Trophoblast cell (in vitro differentiated cells and primary cell): ENCODE results near the gene OR4D11. TPM values are rescaled to one million over a fixed set of nuclear protein-coding genes. Genes with fewer than 3 reads are reported as not detected.

Experiments
- DNase-seq, 2 donors: peaks; one replicate each; pipeline ENCODE4 v3.0.0-alpha.2; 2016
- H2AFZ ChIP-seq: 2 replicates; pipeline ENCODE4 v1.6.1; 2013; ENCODE audit warnings: low read length, moderate library complexity, mild to moderate bottlenecking; ENCODE audit not compliant: insufficient read depth, poor library complexity
- H2AK5ac ChIP-seq: 2 replicates; pipeline ENCODE4 v1.6.1; 2013; ENCODE audit warnings: mild to moderate bottlenecking, low read length
- H2BK120ac ChIP-seq: 2 replicates; pipeline ENCODE4 v1.6.1; 2013; ENCODE audit warnings: low read length, mild to moderate bottlenecking, moderate library complexity; ENCODE audit not compliant: insufficient read depth, poor library complexity
- H2BK12ac ChIP-seq: 2 replicates; pipeline ENCODE4 v1.6.1; 2013; ENCODE audit warnings: mild to moderate bottlenecking, low read length, moderate library complexity
- H2BK5ac ChIP-seq: 2 replicates; pipeline ENCODE4 v1.6.1; 2013; ENCODE audit warnings: low read length, low read depth, moderate library complexity, mild to moderate bottlenecking; ENCODE audit not compliant: poor library complexity
- H3K14ac ChIP-seq: 2 replicates; pipeline ENCODE4 v1.6.1; 2013; ENCODE audit warnings: mild to moderate bottlenecking, low read length
- H3K18ac ChIP-seq: 2 replicates; pipeline ENCODE4 v1.6.1; 2013; ENCODE audit warnings: mild to moderate bottlenecking, low read length
- H3K23ac ChIP-seq: 2 replicates; pipeline ENCODE4 v1.6.1; 2013; ENCODE audit warnings: low read length
- H3K27ac ChIP-seq: 2 replicates; pipeline ENCODE4 v1.5.1; 2013; ENCODE audit warnings: low read depth, mild to moderate bottlenecking, inconsistent platforms, low read length, moderate library complexity
- H3K27me3 ChIP-seq: 2 replicates; pipeline ENCODE4 v1.6.1; 2013; ENCODE audit warnings: inconsistent platforms, mild to moderate bottlenecking, low read length, moderate library complexity; ENCODE audit not compliant: insufficient read depth
- H3K36me3 ChIP-seq, 2 experiments: 1 replicate in 1 of 2; 2 replicates in 1 of 2; pipeline ENCODE4 v1.6.1; 2013; ENCODE audit warnings: low read length in 2 of 2, mild to moderate bottlenecking in 2 of 2, moderate library complexity in 1 of 2; ENCODE audit not compliant: insufficient read depth in 2 of 2, control insufficient read depth in 1 of 2
- H3K4ac ChIP-seq: 2 replicates; pipeline ENCODE4 v1.6.1; 2013; ENCODE audit warnings: low read depth, mild to moderate bottlenecking, low read length, moderate library complexity
- H3K4me1 ChIP-seq, 2 experiments: 1 replicate in 1 of 2; 2 replicates in 1 of 2; pipeline ENCODE4 v1.6.1; 2013; ENCODE audit warnings: low read length in 2 of 2, mild to moderate bottlenecking in 2 of 2, moderate library complexity in 1 of 2; ENCODE audit not compliant: insufficient read depth in 2 of 2, control insufficient read depth in 1 of 2
- H3K4me2 ChIP-seq: 2 replicates; pipeline ENCODE4 v1.6.1; 2013; ENCODE audit warnings: inconsistent platforms, mild to moderate bottlenecking, low read length, moderate library complexity
- H3K4me3 ChIP-seq: 2 replicates; pipeline ENCODE4 v1.5.1; 2013; ENCODE audit warnings: mild to moderate bottlenecking, low read depth, low read length, inconsistent platforms
- H3K79me1 ChIP-seq: one replicate; pipeline ENCODE4 v1.6.1; 2013; ENCODE audit warnings: low read length
- H3K79me2 ChIP-seq: 2 replicates; pipeline ENCODE4 v1.6.1; 2013; ENCODE audit warnings: low read length, mild to moderate bottlenecking; ENCODE audit not compliant: control insufficient read depth, insufficient read depth, poor library complexity
- H3K9ac ChIP-seq: 2 replicates; pipeline ENCODE4 v1.6.1; 2013; ENCODE audit warnings: mild to moderate bottlenecking, low read length
- H3K9me3 ChIP-seq: 2 replicates; pipeline ENCODE4 v1.6.1; 2013; ENCODE audit warnings: low read depth, mild to moderate bottlenecking, control low read depth, inconsistent platforms, low read length; ENCODE audit not compliant: insufficient read depth
- H4K12ac ChIP-seq: 2 replicates; pipeline ENCODE4 v1.6.1; 2013; ENCODE audit warnings: low read depth, mild to moderate bottlenecking, low read length, moderate library complexity
- H4K8ac ChIP-seq: 2 replicates; pipeline ENCODE4 v1.6.1; 2013; ENCODE audit warnings: low read depth, mild to moderate bottlenecking, low read length, moderate library complexity
- H4K91ac ChIP-seq: one replicate; pipeline ENCODE4 v1.6.1; 2013; ENCODE audit warnings: low read depth, mild to moderate bottlenecking, low read length, moderate library complexity
- WGBS: extraction: QIAGEN DNeasy Blood & Tissue Kit; methylation state at CpG from one replicate; pipeline ENCODE4 v1.1.7; 2013; ENCODE audit warnings: missing lambda C conversion rate; ENCODE audit not compliant: insufficient read length, insufficient coverage; ENCODE audit errors: extremely low coverage; 5-methylcytosine and 5-hydroxymethylcytosine counted together
- polyA plus RNA-seq: library from polyadenylated mRNA; stranded (reverse); fragments of 200-250 nt; gene quantifications from 2 replicates; pipeline ENCODE4 v1.2.3, GENCODE V29; 2013

Gene OR4D11
- not detected in 2 replicates for polyA plus RNA-seq

DNA sequence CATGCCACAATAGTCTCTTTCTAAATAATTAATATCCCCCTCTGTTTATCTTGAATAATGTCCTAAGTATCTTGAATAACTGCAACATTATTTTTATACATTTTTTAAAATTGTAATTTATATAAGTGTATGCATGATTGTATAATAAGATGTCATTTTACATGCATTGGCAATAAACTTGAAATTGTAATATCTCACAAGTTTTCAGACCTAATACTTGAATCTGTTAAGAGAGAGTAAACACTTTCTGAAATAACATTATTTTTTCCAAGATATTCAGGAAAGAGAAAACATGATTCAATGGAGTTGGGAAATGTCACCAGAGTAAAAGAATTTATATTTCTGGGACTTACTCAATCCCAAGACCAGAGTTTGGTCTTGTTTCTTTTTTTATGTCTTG is at the start of gene OR4D11:
TSS of gene OR4D11 (plus strand) at position 301 of the 400 bp plus-strand sequence. CDS start at position 301, 0 bp downstream.
- H2BK5ac ChIP-seq, result no peak within 1 kb of the TSS
- no peak within 1 kb of the TSS for H3K9ac ChIP-seq
- no peaks in the 10 kb centered on the region for H3K36me3 ChIP-seq
- no peak within 1 kb of the TSS for H3K4me3 ChIP-seq
- H3K27me3 ChIP-seq, result no peaks in the 10 kb centered on the region
- no peak within 1 kb of the TSS for H4K91ac ChIP-seq
- no peak within 1 kb of the TSS for H3K4me2 ChIP-seq
- H2BK12ac ChIP-seq, result no peak within 1 kb of the TSS
- H4K12ac ChIP-seq, result no peak within 1 kb of the TSS
- no peaks in the 10 kb centered on the region for H3K4me1 ChIP-seq
- no peak within 1 kb of the TSS for H2AFZ ChIP-seq
- no peaks in the 10 kb centered on the region for H3K9me3 ChIP-seq
- H3K4ac ChIP-seq, result no peak within 1 kb of the TSS
- no peak within 1 kb of the TSS for H3K23ac ChIP-seq
- no peak within 1 kb of the TSS for H2BK120ac ChIP-seq
- no peaks in the 10 kb centered on the region for H3K79me2 ChIP-seq
- H3K14ac ChIP-seq, result no peak within 1 kb of the TSS
- DNase-seq, result no peak
- no peak within 1 kb of the TSS for H2AK5ac ChIP-seq
- H4K8ac ChIP-seq, result no peak within 1 kb of the TSS
- no peak within 1 kb of the TSS for H3K27ac ChIP-seq
- no peaks in the 10 kb centered on the region for H3K79me1 ChIP-seq
- H3K18ac ChIP-seq, result no peak within 1 kb of the TSS

DNA sequence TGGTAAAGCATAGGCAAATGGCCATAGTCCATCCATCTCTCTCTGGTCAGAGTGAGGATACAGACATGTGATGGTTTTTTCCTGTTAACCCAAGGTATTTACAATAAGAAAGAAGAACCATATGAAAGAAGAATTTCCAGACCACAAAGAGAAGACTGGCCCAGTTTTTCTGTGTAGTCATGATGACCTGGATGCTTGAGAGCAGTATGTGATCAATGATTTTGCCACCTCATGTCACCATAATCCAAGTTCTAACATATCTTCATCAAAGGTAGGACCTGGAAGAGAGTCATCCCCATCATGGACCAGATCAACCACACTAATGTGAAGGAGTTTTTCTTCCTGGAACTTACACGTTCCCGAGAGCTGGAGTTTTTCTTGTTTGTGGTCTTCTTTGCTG is 46.7 kb upstream of the OR4D11 start, which contains the start of gene OR4D6:
TSS of gene OR4D6 (plus strand) at position 301 of the 400 bp plus-strand sequence. CDS start at position 301, 0 bp downstream.
- H3K79me1 ChIP-seq, result no peaks in the 10 kb centered on the region
- no CpG with 5 or more reads among the region's 2 CpGs for WGBS
- H3K79me2 ChIP-seq, result no peaks in the 10 kb centered on the region
- H4K12ac ChIP-seq, result no peak within 1 kb of the TSS
- H4K8ac ChIP-seq, result no peak within 1 kb of the TSS
- no peak within 1 kb of the TSS for H3K4me2 ChIP-seq
- H3K14ac ChIP-seq, result no peak within 1 kb of the TSS
- H3K18ac ChIP-seq, result no peak within 1 kb of the TSS
- H3K27me3 ChIP-seq, result no peaks in the 10 kb centered on the region
- H2BK5ac ChIP-seq, result no peak within 1 kb of the TSS
- no peak within 1 kb of the TSS for H3K4ac ChIP-seq
- H3K4me3 ChIP-seq, result no peak within 1 kb of the TSS
- no peak within 1 kb of the TSS for H3K23ac ChIP-seq
- no peak within 1 kb of the TSS for H3K9ac ChIP-seq
- H2BK120ac ChIP-seq, result no peak within 1 kb of the TSS
- H3K9me3 ChIP-seq, result no peaks in the 10 kb centered on the region
- H3K36me3 ChIP-seq, result no peaks in the 10 kb centered on the region
- no peaks in the 10 kb centered on the region for H3K4me1 ChIP-seq
- DNase-seq, result no peak
- no peak within 1 kb of the TSS for H2AK5ac ChIP-seq
- H2AFZ ChIP-seq, result no peak within 1 kb of the TSS
- H2BK12ac ChIP-seq, result no peak within 1 kb of the TSS
- no peak within 1 kb of the TSS for H3K27ac ChIP-seq
- H4K91ac ChIP-seq, result no peak within 1 kb of the TSS

DNA sequence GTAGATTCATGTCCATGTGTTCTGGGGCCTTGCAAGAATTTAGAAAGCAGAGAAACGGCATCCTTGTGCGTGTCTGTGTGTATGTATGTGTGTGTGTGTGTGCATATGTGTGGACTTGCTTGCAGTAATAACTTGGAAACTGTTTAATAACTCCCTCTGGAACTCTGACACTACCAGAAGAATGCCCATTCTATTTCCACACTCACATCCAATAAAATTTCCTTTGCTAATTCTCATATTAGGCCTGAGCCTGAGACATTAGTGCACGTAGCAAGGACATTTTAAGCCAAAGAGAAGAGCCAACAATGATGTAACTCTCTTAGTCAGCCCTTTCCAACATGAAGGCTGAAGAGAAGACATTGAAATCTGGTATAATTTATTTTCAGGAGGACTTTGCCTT is 43.5 kb upstream of the OR4D11 start:
- no peak overlapping the region for H3K4ac ChIP-seq
- no peaks in the 10 kb centered on the region for H3K27me3 ChIP-seq
- H3K36me3 ChIP-seq, result no peaks in the 10 kb centered on the region
- WGBS, result no CpG with 5 or more reads among the region's 3 CpGs
- H2BK120ac ChIP-seq, result no peak overlapping the region
- H2AK5ac ChIP-seq, result no peak overlapping the region
- H2BK5ac ChIP-seq, result no peak overlapping the region
- H3K4me1 ChIP-seq, result no peaks in the 10 kb centered on the region
- H4K91ac ChIP-seq, result no peak overlapping the region
- no peak overlapping the region for H2AFZ ChIP-seq
- no peaks in the 10 kb centered on the region for H3K79me1 ChIP-seq
- no peak overlapping the region for H3K4me3 ChIP-seq
- H4K12ac ChIP-seq, result no peak overlapping the region
- H3K4me2 ChIP-seq, result no peak overlapping the region
- no peak overlapping the region for H3K14ac ChIP-seq
- H3K9ac ChIP-seq, result no peak overlapping the region
- no peak overlapping the region for H2BK12ac ChIP-seq
- H3K18ac ChIP-seq, result no peak overlapping the region
- no peak overlapping the region for H3K27ac ChIP-seq
- no peak for DNase-seq
- H3K79me2 ChIP-seq, result no peaks in the 10 kb centered on the region
- no peaks in the 10 kb centered on the region for H3K9me3 ChIP-seq
- no peak overlapping the region for H3K23ac ChIP-seq
- no peak overlapping the region for H4K8ac ChIP-seq

DNA sequence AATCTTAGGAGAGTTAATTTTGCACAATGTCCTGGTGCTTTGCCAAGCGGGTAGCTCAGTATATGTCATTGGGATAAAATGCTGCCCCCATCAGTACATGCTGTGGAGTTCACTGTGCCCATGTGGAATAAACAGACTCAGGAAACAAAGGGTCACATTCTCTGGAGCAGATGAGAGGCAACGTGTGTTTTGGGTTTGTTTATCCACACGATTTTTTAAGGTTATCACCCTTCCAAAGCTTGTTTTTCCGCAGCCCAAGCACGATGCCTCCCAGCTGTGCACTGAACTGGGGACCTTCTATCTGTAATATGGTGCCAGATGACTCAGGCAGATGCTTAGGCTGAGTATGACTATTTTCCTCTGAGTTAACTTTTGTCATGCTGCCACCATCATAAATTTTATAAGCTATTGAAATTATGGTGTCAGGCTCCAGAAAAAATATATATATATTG is 40.2 kb upstream of the OR4D11 start:
- no peaks in the 10 kb centered on the region for H3K79me2 ChIP-seq
- no peak overlapping the region for H4K8ac ChIP-seq
- DNase-seq, result no peak

More for the DNA sequence above, 40.2 kb upstream of the OR4D11 start:
- Histone ChIP-seq H4K12ac (no peak overlapping the region), H3K4me3 (no peak overlapping the region), H3K27me3 (no peaks in the 10 kb centered on the region), H3K14ac (no peak overlapping the region), H3K18ac (no peak overlapping the region), H2BK5ac (no peak overlapping the region), H3K4ac (no peak overlapping the region), H3K79me1 (no peaks in the 10 kb centered on the region), H3K27ac (no peak overlapping the region), H3K9ac (no peak overlapping the region), H3K4me1 (no peaks in the 10 kb centered on the region), H4K91ac (no peak overlapping the region), H2BK120ac (no peak overlapping the region), H2AK5ac (no peak overlapping the region), H2AFZ (no peak overlapping the region), H3K23ac (no peak overlapping the region), H3K4me2 (no peak overlapping the region), H3K9me3 (no peaks in the 10 kb centered on the region), H2BK12ac (no peak overlapping the region), H3K36me3 (no peaks in the 10 kb centered on the region)
- WGBS, result no CpG with 5 or more reads among the region's 5 CpGs
